Measurements from ENCODE around the gene PARD3B.

The PARD3B gene

DNA sequence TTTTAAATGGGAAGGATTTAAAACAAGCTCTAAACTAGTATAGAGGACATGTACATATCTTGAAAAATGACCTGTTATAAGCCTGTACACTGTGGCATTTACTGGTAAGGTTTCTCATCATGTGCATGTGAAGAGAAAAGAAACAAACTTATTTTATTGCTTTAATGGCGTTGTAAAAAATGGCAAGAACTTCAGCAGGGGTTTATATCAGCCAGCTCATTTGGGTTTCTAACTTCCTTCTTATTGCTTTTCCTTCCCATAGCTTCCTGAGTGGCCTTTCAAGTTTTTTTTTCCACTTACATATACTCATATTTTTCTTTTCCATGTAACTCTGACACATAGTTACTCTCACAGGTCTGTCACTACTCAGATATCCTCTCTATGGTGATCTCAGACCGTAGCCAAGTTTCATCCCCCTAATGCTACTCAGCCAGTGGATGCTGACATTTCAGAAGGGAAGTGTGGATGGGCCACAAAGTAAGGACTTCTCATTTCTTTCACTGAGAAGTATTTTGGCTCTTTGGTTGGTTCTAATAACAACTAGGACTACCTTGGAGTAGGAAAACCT is 198.2 kb downstream of the PARD3B start:
- no peak for DNase-seq (ENCODE audit: low spot score)
- TF ChIP-seq, protein P1, sequence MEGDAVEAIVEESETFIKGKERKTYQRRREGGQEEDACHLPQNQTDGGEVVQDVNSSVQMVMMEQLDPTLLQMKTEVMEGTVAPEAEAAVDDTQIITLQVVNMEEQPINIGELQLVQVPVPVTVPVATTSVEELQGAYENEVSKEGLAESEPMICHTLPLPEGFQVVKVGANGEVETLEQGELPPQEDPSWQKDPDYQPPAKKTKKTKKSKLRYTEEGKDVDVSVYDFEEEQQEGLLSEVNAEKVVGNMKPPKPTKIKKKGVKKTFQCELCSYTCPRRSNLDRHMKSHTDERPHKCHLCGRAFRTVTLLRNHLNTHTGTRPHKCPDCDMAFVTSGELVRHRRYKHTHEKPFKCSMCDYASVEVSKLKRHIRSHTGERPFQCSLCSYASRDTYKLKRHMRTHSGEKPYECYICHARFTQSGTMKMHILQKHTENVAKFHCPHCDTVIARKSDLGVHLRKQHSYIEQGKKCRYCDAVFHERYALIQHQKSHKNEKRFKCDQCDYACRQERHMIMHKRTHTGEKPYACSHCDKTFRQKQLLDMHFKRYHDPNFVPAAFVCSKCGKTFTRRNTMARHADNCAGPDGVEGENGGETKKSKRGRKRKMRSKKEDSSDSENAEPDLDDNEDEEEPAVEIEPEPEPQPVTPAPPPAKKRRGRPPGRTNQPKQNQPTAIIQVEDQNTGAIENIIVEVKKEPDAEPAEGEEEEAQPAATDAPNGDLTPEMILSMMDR (IDR thresholded peaks at IDR 0.05), result no peak
- no peak overlapping the region for H3K4me3 ChIP-seq
- H3K27ac ChIP-seq, result no peak overlapping the region

DNA sequence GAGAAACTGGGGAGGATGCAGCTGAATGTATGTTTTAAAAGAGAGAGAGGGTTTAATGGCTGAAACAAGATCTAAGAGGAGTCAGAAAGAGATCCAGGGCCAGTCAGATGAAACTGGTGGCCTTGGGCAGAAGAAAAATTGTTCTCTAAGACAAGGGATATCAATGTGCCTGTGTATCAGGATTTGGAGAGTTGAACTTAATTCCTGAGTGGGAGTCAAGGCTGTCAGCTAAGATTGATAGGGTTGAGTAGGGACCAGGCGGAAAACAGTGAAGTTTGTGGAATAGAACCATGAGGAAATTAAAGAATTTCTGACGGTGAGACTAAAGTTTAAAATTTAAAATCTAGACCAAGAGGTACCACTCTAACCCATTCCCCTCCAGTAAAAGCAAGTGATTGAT is 199.2 kb downstream of the PARD3B start:
- Histone ChIP-seq H3K4me3 (no peak overlapping the region), H3K27ac (no peak overlapping the region)
- DNase-seq (ENCODE audit: low spot score), result no peak
- TF ChIP-seq, protein P1 (IDR thresholded peaks at IDR 0.05), result no peak

DNA sequence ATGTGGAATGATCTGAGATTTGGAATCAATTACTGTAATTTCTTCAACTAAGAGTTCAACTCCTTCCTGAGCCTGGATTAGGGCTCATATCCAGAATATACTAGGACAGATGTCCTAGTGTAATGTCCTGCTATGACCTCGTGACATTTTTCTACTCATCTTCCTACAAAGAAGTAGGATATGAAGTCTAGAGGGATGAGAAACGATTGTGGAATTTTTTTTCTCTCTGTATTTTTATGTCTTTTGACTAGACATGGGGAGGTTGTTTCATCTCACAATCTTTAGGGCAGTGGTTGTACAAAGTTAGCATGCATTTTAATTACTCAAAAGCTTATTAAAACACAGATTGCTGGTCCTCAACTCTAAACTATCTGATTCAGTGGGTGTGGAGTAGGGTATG is 203.0 kb downstream of the PARD3B start:
- TF ChIP-seq, protein P1 (IDR thresholded peaks at IDR 0.05), result no peak
- Histone ChIP-seq H3K27ac (no peak overlapping the region), H3K4me3 (no peak overlapping the region)
- no peak for DNase-seq (ENCODE audit: low spot score)

DNA sequence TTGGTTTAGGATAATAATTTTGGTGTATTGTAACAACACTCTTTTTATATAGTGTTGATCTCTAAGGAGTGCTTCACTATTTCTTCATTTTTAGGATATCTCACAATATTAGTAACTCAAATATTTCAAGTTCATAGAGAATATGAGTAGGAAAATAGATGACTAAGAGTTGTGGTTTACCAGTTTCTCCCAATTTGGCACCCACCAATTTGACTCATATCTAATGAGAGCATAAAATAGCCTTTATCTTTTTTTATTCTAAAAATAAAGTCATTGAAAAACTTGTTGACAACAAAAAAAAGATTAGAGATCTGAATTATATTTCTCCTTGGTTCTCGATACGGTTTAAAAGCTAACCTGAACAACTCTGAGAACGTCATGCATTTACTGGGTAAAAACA is 204.0 kb downstream of the PARD3B start:
- H3K27ac ChIP-seq, result no peak overlapping the region

DNA sequence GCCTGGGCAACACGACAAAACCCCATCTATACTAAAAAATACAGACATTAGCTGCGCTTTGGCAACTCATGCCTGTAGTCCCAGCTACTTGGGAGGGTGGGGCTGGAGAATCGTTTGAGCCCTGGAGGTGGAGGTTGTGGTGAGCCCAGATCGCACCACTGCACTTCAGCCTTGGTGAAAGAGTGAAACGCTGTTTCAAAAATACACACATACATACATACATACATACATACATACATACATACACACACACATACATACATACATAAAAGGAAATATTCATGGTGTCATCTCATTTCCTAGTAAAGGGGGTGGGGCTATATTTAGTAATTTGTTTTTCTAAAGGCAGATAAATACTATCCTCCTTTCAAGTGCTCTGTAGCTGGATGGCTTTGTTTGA is 205.1 kb downstream of the PARD3B start:
- TF ChIP-seq, protein P1 (IDR thresholded peaks at IDR 0.05), result no peak
- no peak for DNase-seq (ENCODE audit: low spot score)
- Histone ChIP-seq H3K27ac (no peak overlapping the region), H3K4me3 (no peak overlapping the region)

More for the DNA sequence above, 204.0 kb downstream of the PARD3B start:
- no peak for DNase-seq (ENCODE audit: low spot score)
- TF ChIP-seq, protein P1 (IDR thresholded peaks at IDR 0.05), result no peak
- H3K4me3 ChIP-seq, result no peak overlapping the region

DNA sequence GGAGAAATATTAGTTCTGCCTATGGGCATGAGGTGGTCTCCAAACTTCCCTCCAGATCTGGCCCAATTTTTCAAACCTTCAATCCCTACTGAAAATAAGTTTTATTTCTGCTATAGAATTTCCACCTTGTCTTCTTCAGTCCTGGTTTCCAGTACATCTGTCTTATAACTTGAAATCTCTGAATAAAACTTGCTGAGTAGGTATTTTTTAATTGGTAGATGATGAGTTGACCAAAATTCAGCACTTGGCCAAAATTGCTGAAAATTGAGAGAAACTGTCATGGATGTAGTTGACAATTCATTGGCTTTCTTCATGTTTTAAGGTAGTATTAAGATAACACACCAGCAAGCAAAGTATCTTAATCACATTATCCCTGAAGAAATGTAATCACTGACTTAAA is 206.2 kb downstream of the PARD3B start:
- TF ChIP-seq, protein P1 (IDR thresholded peaks at IDR 0.05), result no peak

DNA sequence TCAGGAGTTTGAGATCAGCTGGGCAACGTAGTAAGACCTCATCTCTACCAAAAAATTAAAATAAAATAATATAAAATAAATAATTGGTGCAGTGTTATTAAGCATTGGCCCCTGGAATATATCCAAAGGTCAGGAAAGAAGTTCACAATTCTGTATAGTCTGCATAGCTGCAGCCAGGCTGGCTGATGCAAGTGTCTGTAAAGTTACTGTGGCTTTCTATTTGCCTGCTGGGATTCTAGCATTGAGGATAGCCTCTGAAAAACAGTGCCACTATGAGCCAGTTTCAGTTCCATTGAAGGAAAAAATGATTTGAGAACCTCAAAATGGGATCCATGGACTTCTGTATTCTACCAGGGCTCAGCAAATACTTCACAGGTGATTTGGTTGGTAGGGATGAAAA is 208.6 kb downstream of the PARD3B start:
- DNase-seq (ENCODE audit: low spot score), result no peak
- Histone ChIP-seq H3K27ac (no peak overlapping the region), H3K4me3 (no peak overlapping the region)
- TF ChIP-seq, protein P1 (IDR thresholded peaks at IDR 0.05), result no peak

More for the DNA sequence above, 206.2 kb downstream of the PARD3B start:
- DNase-seq (ENCODE audit: low spot score), result no peak
- no peak overlapping the region for H3K4me3 ChIP-seq
- H3K27ac ChIP-seq, result no peak overlapping the region
